ENCODE data around the gene ATF4. TPM values are rescaled to one million over a fixed set of nuclear protein-coding genes. Genes with fewer than 3 reads are reported as not detected.

ATF4 gene
- 522 and 632 TPM in 2 replicates for total RNA-seq

GRCh38 chr22:39520226-39521105, at the start of gene ATF4:
Gene ATF4, plus strand, starts transcription at chr22:39520562. Its CDS starts 884 bp downstream, at chr22:39521446.

GRCh38 chr22:39502109-39502788, 18.1 kb upstream of the ATF4 start, which contains the start of gene MIEF1:
Gene MIEF1, plus strand, starts transcription at chr22:39502290. Its CDS starts 9,005 bp downstream, at chr22:39511295.

GRCh38 chr22:39532215-39533073, 12.1 kb downstream of the ATF4 start, which contains the start of gene RPS19BP1:
Gene RPS19BP1, minus strand, starts transcription at chr22:39532748. Its CDS starts 10 bp downstream, at chr22:39532738.

GRCh38 chr22:39570665-39571064, 50.3 kb downstream of the ATF4 start, which contains the start of gene CACNA1I:
Gene CACNA1I, plus strand, starts transcription at chr22:39570753. Its CDS starts 0 bp downstream, at chr22:39570753.

Other genes with a start within 250 kb of the ATF4 start
- gene RPL3, start 200.9 kb upstream of the ATF4 start, total RNA-seq, result 2,700 and 3,654 TPM in 2 replicates
- 10.7 and 14.9 TPM in 2 replicates for gene SYNGR1, start 170.6 kb upstream of the ATF4 start, total RNA-seq
- gene TAB1, start 120.8 kb upstream of the ATF4 start, total RNA-seq, result 16.5 and 17.4 TPM in 2 replicates
- 4.1 and 22.2 TPM in 2 replicates for gene MGAT3, start 63.5 kb upstream of the ATF4 start, total RNA-seq
- 21.0 and 21.6 TPM in 2 replicates for gene MIEF1, start 18.3 kb upstream of the ATF4 start, total RNA-seq
- gene RPS19BP1, start 12.2 kb downstream of the ATF4 start, total RNA-seq, result 98.8 and 105 TPM in 2 replicates
- gene CACNA1I, start 50.2 kb downstream of the ATF4 start, total RNA-seq, result not detected in 2 replicates